Natural killer cell (primary cell): Measurements from ENCODE around the gene AP3S2. TPM values are rescaled to one million over a fixed set of nuclear protein-coding genes. Genes with fewer than 3 reads are reported as not detected.

Experiments
- ATAC-seq, 3 donors: fragments of 150-1000 bp in 2 of 3; fragments of 200-7000 bp in 1 of 3; cut with Tn5 transposase; 1 replicate in 1 of 3; 2 replicates in 2 of 3; pipeline ENCODE4 v1.10.0; 2021; ENCODE audit warnings: mild to moderate bottlenecking in 2 of 3, moderate library complexity in 2 of 3
- DNase-seq, 2 donors: peaks; one replicate each; pipeline versions ENCODE4 v3.0.0 to v3.0.0-alpha.2; 2013 to 2021; ENCODE audit warnings: mixed read lengths in 1 of 2
- H3K27ac ChIP-seq: one replicate; pipeline ENCODE4 v1.5.1; 2013; ENCODE audit warnings: mild to moderate bottlenecking, low read length
- H3K27me3 ChIP-seq: one replicate; pipeline ENCODE4 v1.6.1; 2013; ENCODE audit warnings: low read length; ENCODE audit not compliant: control insufficient read depth, insufficient read depth
- H3K36me3 ChIP-seq: one replicate; pipeline ENCODE4 v1.6.1; 2013; ENCODE audit warnings: low read length; ENCODE audit not compliant: control insufficient read depth, insufficient read depth
- H3K4me1 ChIP-seq: one replicate; pipeline ENCODE4 v1.6.1; 2013; ENCODE audit warnings: low read length; ENCODE audit not compliant: control insufficient read depth, insufficient read depth
- H3K4me3 ChIP-seq: one replicate; pipeline ENCODE4 v1.5.1; 2013; ENCODE audit warnings: low read length
- H3K9me3 ChIP-seq: one replicate; pipeline ENCODE4 v1.6.1; 2013; ENCODE audit warnings: low read length; ENCODE audit not compliant: control insufficient read depth, insufficient read depth
- H3K27ac Mint-ChIP-seq, 2 donors: one replicate each; pipeline ENCODE4 v1.8.0; 2022; ENCODE audit warnings: mild to moderate bottlenecking in 2 of 2, mixed read lengths in 2 of 2, moderate library complexity in 1 of 2
- H3K27me3 Mint-ChIP-seq, 2 donors: one replicate each; pipeline ENCODE4 v1.8.0; 2022; ENCODE audit warnings: low read depth in 2 of 2, mixed read lengths in 2 of 2
- H3K36me3 Mint-ChIP-seq: one replicate; pipeline ENCODE4 v1.8.0; 2022; ENCODE audit warnings: mixed read lengths
- H3K4me1 Mint-ChIP-seq, 2 donors: one replicate each; pipeline ENCODE4 v1.8.0; 2022; ENCODE audit warnings: mixed read lengths in 2 of 2
- H3K4me3 Mint-ChIP-seq: one replicate; pipeline ENCODE4 v1.8.0; 2022; ENCODE audit warnings: mild to moderate bottlenecking, moderate library complexity, mixed read lengths
- H3K9me3 Mint-ChIP-seq, 2 donors: one replicate each; pipeline ENCODE4 v1.8.0; 2022; ENCODE audit warnings: mixed read lengths in 2 of 2
- CTCF ChIP-seq: fragments of 200-600 bp; IDR thresholded peaks from one replicate; pipeline ENCODE4 v1.8.0; 2022; ENCODE audit warnings: antibody characterized with exemption
- WGBS: methylation state at CpG from one replicate; pipeline ENCODE4 v1.1.7; 2013; ENCODE audit warnings: missing lambda C conversion rate; ENCODE audit not compliant: insufficient coverage; 5-methylcytosine and 5-hydroxymethylcytosine counted together
- intact Hi-C: fragments of 100-400 bp; cut with micrococcal nuclease; formaldehyde crosslinking; loops from one replicate; pipeline ENCODE4 v1.14.2; 2022
- total RNA-seq, 4 donors: library from RNA; stranded (reverse); fragments of 120-200 nt in 1 of 4; gene quantifications; one replicate each; pipeline versions ENCODE4 v1.2.3 to v1.2.4, GENCODE V29; 2013 to 2022

AP3S2 gene
- total RNA-seq, 3 donors from 2014 or later (not counting 1 experiment from before 2014, with no cell fraction given): 28.4 to 38.2 (median 36.8) TPM

DNA sequence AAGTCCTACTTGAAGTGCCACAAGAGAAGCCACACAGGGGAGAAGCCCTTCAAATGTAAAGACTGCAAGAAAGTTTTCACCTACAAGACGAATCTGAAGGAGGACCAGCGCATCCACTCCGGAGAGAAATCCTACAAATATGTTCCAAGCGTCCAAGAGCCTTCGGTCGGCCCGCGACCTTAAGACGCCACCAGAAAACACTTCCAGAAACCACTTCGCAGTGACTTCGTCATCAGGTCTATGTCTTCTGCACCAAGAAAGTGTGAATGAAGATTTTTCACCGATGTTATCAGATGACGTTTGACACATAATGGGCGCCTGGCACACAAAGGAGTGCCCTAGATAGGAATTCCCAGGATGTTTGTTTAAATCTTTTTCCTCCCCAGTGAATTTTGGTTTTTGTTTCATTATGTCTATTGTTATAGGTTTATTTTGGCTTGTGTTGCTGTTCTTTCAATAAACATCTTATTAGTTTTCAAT, 43.0 kb upstream of the AP3S2 start:
- DNase-seq: peak; percentile 36 to 63
- Mint-ChIP-seq H3K4me1 (peaks cover 31% of the 10 kb centered on the region in 2 donors), H3K9me3 (no peaks in the 10 kb centered on the region), H3K36me3 (no peaks in the 10 kb centered on the region), H3K4me3 (peak overlapping the region; percentile 52), H3K27ac (peak overlapping the region; percentile 72 to 85), H3K27me3 (no peaks in the 10 kb centered on the region)
- H3K9me3 ChIP-seq: no peaks in the 10 kb centered on the region
- intact Hi-C loops: loop anchor here (1.0 kb wide), 2 partner anchors 43 to 101 kb away; no protein-coding TSS in a partner anchor
- H3K4me3 ChIP-seq: no peak overlapping the region
- H3K36me3 ChIP-seq: no peaks in the 10 kb centered on the region
- TF ChIP-seq CTCF: no peak
- H3K4me1 ChIP-seq: peaks cover 25% of the 10 kb centered on the region
- H3K27me3 ChIP-seq: no peaks in the 10 kb centered on the region
- WGBS: 64% methylated on average over 14 of the region's 14 CpGs
- ATAC-seq: peak; percentile 72 to 80 (median 77)
- H3K27ac ChIP-seq: peak overlapping the region; percentile 66

DNA sequence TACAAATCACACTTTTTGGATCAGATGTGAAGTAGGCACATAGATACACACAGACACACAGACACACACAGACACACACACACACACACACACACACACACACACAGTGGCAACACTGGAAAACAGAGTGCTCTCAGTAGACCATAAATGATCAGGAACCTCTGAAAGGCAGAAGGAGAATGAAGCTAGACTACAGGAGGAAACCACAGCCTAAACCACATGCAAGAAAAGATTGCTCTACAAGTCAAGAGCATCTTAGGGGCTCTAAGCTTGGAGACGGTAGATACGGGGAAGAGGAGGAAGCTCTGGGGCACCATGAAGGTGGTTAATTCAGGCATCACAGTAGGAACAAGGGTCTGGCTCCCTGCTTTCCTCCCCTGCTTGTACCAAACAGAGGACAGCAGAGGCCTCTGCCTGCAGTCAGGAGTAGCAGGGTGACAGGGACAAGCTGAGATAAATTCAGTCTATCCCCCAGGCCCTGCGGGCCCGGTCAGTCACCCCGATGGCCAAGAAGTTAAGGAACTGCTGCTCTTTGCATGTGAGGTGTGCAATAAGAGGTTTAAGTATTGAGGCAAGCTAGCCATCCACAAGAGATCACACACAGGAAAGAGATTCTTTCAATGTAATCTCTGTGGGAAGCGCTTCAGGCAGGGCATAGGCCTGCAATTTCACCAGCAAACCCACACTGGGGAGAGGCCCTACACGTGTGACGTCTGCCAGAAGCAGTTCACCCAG, 42.4 kb upstream of the AP3S2 start:
- intact Hi-C loops: loop anchor here (1.0 kb wide), 2 partner anchors 42 to 102 kb away; no protein-coding TSS in a partner anchor
- Mint-ChIP-seq H3K36me3 (no peaks in the 10 kb centered on the region), H3K27ac (peak overlapping the region; percentile 72 to 85), H3K4me1 (peaks cover 31% of the 10 kb centered on the region in 2 donors), H3K27me3 (no peaks in the 10 kb centered on the region), H3K9me3 (no peaks in the 10 kb centered on the region), H3K4me3 (peak overlapping the region; percentile 52)
- TF ChIP-seq CTCF: no peak
- ATAC-seq (peak; percentile 80 to 89 (median 89)), DNase-seq (peak in 1 of 2 donors; percentile 63)
- Histone ChIP-seq H3K4me3 (no peak overlapping the region), H3K9me3 (no peaks in the 10 kb centered on the region), H3K27ac (peak overlapping the region; percentile 66), H3K4me1 (peaks cover 25% of the 10 kb centered on the region), H3K27me3 (no peaks in the 10 kb centered on the region), H3K36me3 (no peaks in the 10 kb centered on the region)
- WGBS: 29% methylated on average over 8 of the region's 8 CpGs

DNA sequence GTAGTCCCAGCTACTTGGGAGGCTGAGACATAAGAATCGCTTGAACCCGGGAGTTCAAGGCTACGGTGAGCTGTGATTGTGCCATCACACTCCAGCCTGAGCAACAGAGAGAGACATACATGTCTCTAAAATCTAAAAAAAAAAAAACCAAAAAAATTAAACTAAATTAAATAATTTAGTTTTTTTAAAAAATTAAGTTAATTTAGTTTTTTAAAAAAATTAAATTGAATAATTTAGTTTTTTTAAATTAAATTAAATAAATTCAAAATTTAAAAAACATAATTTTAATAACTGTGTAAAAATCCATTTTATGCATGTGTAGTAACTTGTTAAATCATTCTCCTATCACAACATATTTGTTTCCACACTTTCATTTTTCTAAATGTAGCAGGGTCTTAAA, 39.1 kb upstream of the AP3S2 start:
- no peak for TF ChIP-seq CTCF
- Histone ChIP-seq H3K4me1 (peaks cover 21% of the 10 kb centered on the region), H3K9me3 (no peaks in the 10 kb centered on the region), H3K36me3 (no peaks in the 10 kb centered on the region), H3K4me3 (no peak overlapping the region), H3K27me3 (no peaks in the 10 kb centered on the region), H3K27ac (no peak overlapping the region)
- H3K27me3 Mint-ChIP-seq: no peaks in the 10 kb centered on the region
- H3K9me3 Mint-ChIP-seq: no peaks in the 10 kb centered on the region
- no peak for DNase-seq
- H3K36me3 Mint-ChIP-seq: no peaks in the 10 kb centered on the region
- WGBS: 96% methylated on average over 3 of the region's 3 CpGs
- peaks cover 24 to 27% of the 10 kb centered on the region in 2 donors for H3K4me1 Mint-ChIP-seq
- H3K4me3 Mint-ChIP-seq: no peak overlapping the region
- intact Hi-C loops: no loop called here
- ATAC-seq: no peak
- H3K27ac Mint-ChIP-seq: no peak overlapping the region
